Neutrophil (primary cell): ENCODE results near the gene UQCRFS1.
"Not testable (repeated sequence)": the region's sequence is repeated elsewhere in the genome, so short reads cannot be mapped to it uniquely, and the experiment has no call there.

Experiments used
- H3K27ac ChIP-seq: fragments of 200-600 bp; sonication (generic); 2 replicates; pipeline ENCODE4 v1.5.1; 2016; ENCODE audit warnings: mild to moderate bottlenecking, moderate library complexity
- H3K27me3 ChIP-seq: fragments of 200-600 bp; sonication (generic); 2 replicates; pipeline ENCODE4 v1.6.0; 2016; ENCODE audit warnings: mild to moderate bottlenecking
- H3K36me3 ChIP-seq: fragments of 200-600 bp; sonication (generic); 2 replicates; pipeline ENCODE4 v1.5.1; 2017
- H3K4me1 ChIP-seq, 2 experiments: fragments of 200-600 bp in 1 of 2; sonication (generic) in 1 of 2; 1 replicate in 1 of 2; 2 replicates in 1 of 2; pipeline versions ENCODE4 v1.5.1 to v1.6.1; 2013 to 2016; ENCODE audit warnings: low read depth in 1 of 2, low read length in 1 of 2, mild to moderate bottlenecking in 1 of 2, moderate library complexity in 1 of 2; ENCODE audit not compliant: control insufficient read depth in 1 of 2, insufficient read depth in 1 of 2
- H3K4me3 ChIP-seq, 2 experiments: fragments of 200-600 bp in 1 of 2; sonication (generic) in 1 of 2; 1 replicate in 1 of 2; 2 replicates in 1 of 2; pipeline ENCODE4 v1.5.1; 2013 to 2016; ENCODE audit warnings: low read depth in 1 of 2, low read length in 1 of 2, mild to moderate bottlenecking in 1 of 2, moderate library complexity in 1 of 2
- H3K9me3 ChIP-seq: fragments of 200-600 bp; sonication (generic); 2 replicates; pipeline ENCODE4 v1.5.1; 2016
- CTCF ChIP-seq: fragments of 200-600 bp; sonication (generic); IDR thresholded peaks from 2 replicates; pipeline ENCODE4 v1.5.1; 2016; ENCODE audit warnings: antibody characterized with exemption

The UQCRFS1 gene

GRCh38 chr19:29214411-29214810 lies 1.5 kb upstream of the UQCRFS1 start:
- no peak overlapping the region for H3K4me3 ChIP-seq
- H3K27ac ChIP-seq, result no peak overlapping the region
- TF ChIP-seq CTCF, result no peak
- H3K4me1 ChIP-seq, result peaks cover 21 to 23% of the 10 kb centered on the region in 2 experiments
- H3K9me3 ChIP-seq, result no peaks in the 10 kb centered on the region
- peaks cover 13% of the 10 kb centered on the region for H3K27me3 ChIP-seq
- no peaks in the 10 kb centered on the region for H3K36me3 ChIP-seq

GRCh38 chr19:29212356-29212647 lies 649 bp downstream of the UQCRFS1 start:
- Histone ChIP-seq H3K4me3 (peak overlapping the region; percentile 64 to 70), H3K27ac (peak overlapping the region; percentile 88), H3K27me3 (no peaks in the 10 kb centered on the region), H3K4me1 (peaks cover 37 to 44% of the 10 kb centered on the region in 2 experiments), H3K36me3 (no peaks in the 10 kb centered on the region), H3K9me3 (no peaks in the 10 kb centered on the region)
- TF ChIP-seq CTCF, result no peak

- Histone ChIP-seq H3K4me3 (peak overlapping the region; percentile 64 to 70), H3K9me3 (no peaks in the 10 kb centered on the region), H3K4me1 (peaks cover 42 to 50% of the 10 kb centered on the region in 2 experiments), H3K27ac (peak overlapping the region; percentile 88), H3K27me3 (no peaks in the 10 kb centered on the region), H3K36me3 (no peaks in the 10 kb centered on the region)
- no peak for TF ChIP-seq CTCF
These were observed 1.2 kb downstream of the UQCRFS1 start for GRCh38 chr19:29211562-29212355.

- not testable (repeated sequence) for H3K4me3 ChIP-seq, H3K27me3 ChIP-seq, H3K9me3 ChIP-seq, H3K36me3 ChIP-seq
- Histone ChIP-seq H3K4me1 (peaks cover 48 to 57% of the 10 kb centered on the region in 2 experiments), H3K27ac (peak overlapping the region; percentile 88)
These were observed 1.9 kb downstream of the UQCRFS1 start for GRCh38 chr19:29211041-29211440.

GRCh38 chr19:29210502-29210901 lies 2.4 kb downstream of the UQCRFS1 start:
- H3K9me3 ChIP-seq, H3K27ac ChIP-seq, H3K4me3 ChIP-seq, H3K36me3 ChIP-seq, H3K27me3 ChIP-seq: not testable (repeated sequence)
- H3K4me1 ChIP-seq, result peaks cover 48 to 61% of the 10 kb centered on the region in 2 experiments

GRCh38 chr19:29207403-29208187 lies 5.4 kb downstream of the UQCRFS1 start:
- H3K4me1 ChIP-seq, result peaks cover 55 to 69% of the 10 kb centered on the region in 2 experiments
- not testable (repeated sequence) for H3K4me3 ChIP-seq, H3K27me3 ChIP-seq, H3K9me3 ChIP-seq, H3K36me3 ChIP-seq
- H3K27ac ChIP-seq, result peak overlapping the region; percentile 74

- no peak overlapping the region for H3K4me3 ChIP-seq
- H3K27me3 ChIP-seq, result no peaks in the 10 kb centered on the region
- peaks cover 45 to 62% of the 10 kb centered on the region in 2 experiments for H3K4me1 ChIP-seq
- H3K9me3 ChIP-seq, result no peaks in the 10 kb centered on the region
- TF ChIP-seq CTCF, result no peak
- peaks cover 4% of the 10 kb centered on the region for H3K36me3 ChIP-seq
- H3K27ac ChIP-seq, result peak overlapping the region; percentile 74
These were observed 6.5 kb downstream of the UQCRFS1 start for GRCh38 chr19:29206453-29206852.
